ENCODE results near the gene INTS6L.

Gene INTS6L

GRCh38 chrX:135509885-135510284, 10.6 kb upstream of the INTS6L start:
- Histone ChIP-seq H3K9ac (ENCODE audit: low read length) (no peak overlapping the region), H3K9me3 (ENCODE audit: control insufficient read depth, low read length) (no peaks in the 10 kb centered on the region), H3K4me1 (ENCODE audit: control insufficient read depth, insufficient read depth, low read length) (no peaks in the 10 kb centered on the region), H3K27me3 (ENCODE audit: control insufficient read depth, insufficient read depth, low read length) (no peaks in the 10 kb centered on the region), H3K4me3 (ENCODE audit: low read length) (no peak overlapping the region), H3K36me3 (ENCODE audit: control insufficient read depth, insufficient read depth, low read length) (no peaks in the 10 kb centered on the region)

DNA sequence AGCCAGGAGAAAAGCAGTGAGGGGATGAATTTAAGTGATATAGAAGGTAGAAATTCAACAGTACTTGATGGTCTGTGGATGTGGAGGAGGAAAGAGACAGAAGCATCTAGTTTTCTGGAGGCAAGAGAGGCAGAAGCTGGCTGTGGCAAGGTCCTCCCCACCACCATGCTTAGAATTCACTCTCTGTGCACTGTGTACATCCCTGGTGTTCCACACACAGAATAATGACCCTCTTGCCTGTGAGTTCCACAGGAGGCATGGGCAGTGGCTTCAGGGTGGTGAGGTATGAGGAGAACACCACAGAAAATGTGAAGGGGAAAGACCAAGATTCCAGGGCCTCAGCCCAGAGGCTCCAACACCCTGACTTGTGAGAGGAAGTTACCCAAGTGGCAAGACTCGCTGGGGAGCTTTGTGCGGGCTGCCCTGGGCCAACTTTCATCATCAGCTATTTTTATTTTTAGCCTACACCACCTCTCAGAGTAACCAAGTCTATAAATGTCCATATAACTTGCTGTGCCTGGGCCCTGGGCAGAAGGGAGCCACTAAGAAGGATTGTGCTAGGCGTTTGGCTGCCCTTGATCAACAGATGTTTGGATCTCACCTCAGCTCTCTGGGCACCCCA, 7.8 kb upstream of the INTS6L start:
- no peaks in the 10 kb centered on the region for H3K27me3 ChIP-seq (ENCODE audit: control insufficient read depth, insufficient read depth, low read length)
- H3K36me3 ChIP-seq (ENCODE audit: control insufficient read depth, insufficient read depth, low read length): no peaks in the 10 kb centered on the region
- H3K4me3 ChIP-seq (ENCODE audit: low read length): no peak overlapping the region
- H3K9ac ChIP-seq (ENCODE audit: low read length): no peak overlapping the region
- no peaks in the 10 kb centered on the region for H3K9me3 ChIP-seq (ENCODE audit: control insufficient read depth, low read length)
- no peaks in the 10 kb centered on the region for H3K4me1 ChIP-seq (ENCODE audit: control insufficient read depth, insufficient read depth, low read length)

GRCh38 chrX:135513130-135513515, 7.3 kb upstream of the INTS6L start:
- H3K36me3 ChIP-seq (ENCODE audit: control insufficient read depth, insufficient read depth, low read length): no peaks in the 10 kb centered on the region
- no peaks in the 10 kb centered on the region for H3K9me3 ChIP-seq (ENCODE audit: control insufficient read depth, low read length)
- H3K27me3 ChIP-seq (ENCODE audit: control insufficient read depth, insufficient read depth, low read length): no peaks in the 10 kb centered on the region
- H3K4me1 ChIP-seq (ENCODE audit: control insufficient read depth, insufficient read depth, low read length): no peaks in the 10 kb centered on the region
- H3K4me3 ChIP-seq (ENCODE audit: low read length): no peak overlapping the region
- H3K9ac ChIP-seq (ENCODE audit: low read length): no peak overlapping the region

- H3K4me3 ChIP-seq (ENCODE audit: low read length): no peak overlapping the region
- no peaks in the 10 kb centered on the region for H3K4me1 ChIP-seq (ENCODE audit: control insufficient read depth, insufficient read depth, low read length)
- H3K36me3 ChIP-seq (ENCODE audit: control insufficient read depth, insufficient read depth, low read length): no peaks in the 10 kb centered on the region
- no peaks in the 10 kb centered on the region for H3K9me3 ChIP-seq (ENCODE audit: control insufficient read depth, low read length)
- no peaks in the 10 kb centered on the region for H3K27me3 ChIP-seq (ENCODE audit: control insufficient read depth, insufficient read depth, low read length)
- H3K9ac ChIP-seq (ENCODE audit: low read length): no peak overlapping the region
These were observed 4.1 kb upstream of the INTS6L start for GRCh38 chrX:135516376-135516775.

- H3K27me3 ChIP-seq (ENCODE audit: control insufficient read depth, insufficient read depth, low read length): no peaks in the 10 kb centered on the region
- H3K4me3 ChIP-seq (ENCODE audit: low read length): no peak overlapping the region
- H3K36me3 ChIP-seq (ENCODE audit: control insufficient read depth, insufficient read depth, low read length): no peaks in the 10 kb centered on the region
- H3K4me1 ChIP-seq (ENCODE audit: control insufficient read depth, insufficient read depth, low read length): no peaks in the 10 kb centered on the region
- H3K9me3 ChIP-seq (ENCODE audit: control insufficient read depth, low read length): no peaks in the 10 kb centered on the region
- H3K9ac ChIP-seq (ENCODE audit: low read length): no peak overlapping the region
These were observed 2.3 kb upstream of the INTS6L start for GRCh38 chrX:135518161-135518560.

- H3K9ac ChIP-seq (ENCODE audit: low read length): peak overlapping the region; percentile 78
These were observed 373 bp upstream of the INTS6L start for GRCh38 chrX:135520022-135520552.

DNA sequence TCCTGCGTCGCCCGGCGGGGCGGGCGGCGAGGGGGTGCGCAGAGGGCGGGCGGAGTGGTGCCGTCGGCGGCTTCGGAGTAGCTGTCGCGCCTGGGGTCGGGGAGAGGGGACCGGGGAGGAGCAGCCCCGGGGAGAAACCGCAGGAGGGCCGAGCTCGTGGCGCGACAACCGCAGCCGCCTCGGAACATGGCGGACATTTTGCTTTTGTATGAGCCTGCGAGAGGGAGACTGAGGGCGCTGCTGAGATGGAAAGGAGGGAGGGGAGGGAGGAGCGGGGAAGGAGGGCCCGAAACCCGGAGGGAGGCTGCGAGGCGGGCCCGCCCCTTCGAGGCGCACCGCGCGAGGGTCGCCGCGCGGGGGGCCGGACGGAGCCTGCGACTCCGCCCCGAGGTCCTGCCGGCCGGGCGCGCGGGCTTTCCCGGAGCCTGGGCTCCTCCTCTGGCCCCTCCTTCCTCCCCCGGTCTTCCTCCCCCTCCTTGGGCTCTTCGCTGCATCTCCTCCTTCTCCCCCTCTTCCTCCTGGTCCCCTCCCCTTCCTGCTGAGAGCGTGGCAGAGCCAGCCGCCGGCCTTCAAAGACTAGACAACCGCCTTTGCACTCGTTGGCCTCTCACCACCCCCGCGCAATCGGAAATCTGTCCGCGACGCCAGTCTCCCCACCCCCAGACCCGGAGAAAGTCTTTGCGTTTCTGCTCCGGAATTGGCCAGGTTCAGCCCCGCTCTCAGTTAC, 1.1 kb downstream of the INTS6L start:
- no peaks in the 10 kb centered on the region for H3K9me3 ChIP-seq (ENCODE audit: control insufficient read depth, low read length)
- no peaks in the 10 kb centered on the region for H3K36me3 ChIP-seq (ENCODE audit: control insufficient read depth, insufficient read depth, low read length)
- H3K4me3 ChIP-seq (ENCODE audit: low read length): peak overlapping the region; percentile 67
- H3K9ac ChIP-seq (ENCODE audit: low read length): peak overlapping the region; percentile 80
- no peaks in the 10 kb centered on the region for H3K27me3 ChIP-seq (ENCODE audit: control insufficient read depth, insufficient read depth, low read length)
- H3K4me1 ChIP-seq (ENCODE audit: control insufficient read depth, insufficient read depth, low read length): no peaks in the 10 kb centered on the region

More at GRCh38 chrX:135520022-135520552, 373 bp upstream of the INTS6L start:
- Histone ChIP-seq H3K27me3 (ENCODE audit: control insufficient read depth, insufficient read depth, low read length) (no peaks in the 10 kb centered on the region), H3K36me3 (ENCODE audit: control insufficient read depth, insufficient read depth, low read length) (no peaks in the 10 kb centered on the region), H3K9me3 (ENCODE audit: control insufficient read depth, low read length) (no peaks in the 10 kb centered on the region), H3K4me1 (ENCODE audit: control insufficient read depth, insufficient read depth, low read length) (no peaks in the 10 kb centered on the region), H3K4me3 (ENCODE audit: low read length) (peak overlapping the region; percentile 8)

GRCh38 chrX:135522132-135522530, 1.7 kb downstream of the INTS6L start:
- peak overlapping the region; percentile 67 for H3K4me3 ChIP-seq (ENCODE audit: low read length)
- no peaks in the 10 kb centered on the region for H3K9me3 ChIP-seq (ENCODE audit: control insufficient read depth, low read length)

DNA sequence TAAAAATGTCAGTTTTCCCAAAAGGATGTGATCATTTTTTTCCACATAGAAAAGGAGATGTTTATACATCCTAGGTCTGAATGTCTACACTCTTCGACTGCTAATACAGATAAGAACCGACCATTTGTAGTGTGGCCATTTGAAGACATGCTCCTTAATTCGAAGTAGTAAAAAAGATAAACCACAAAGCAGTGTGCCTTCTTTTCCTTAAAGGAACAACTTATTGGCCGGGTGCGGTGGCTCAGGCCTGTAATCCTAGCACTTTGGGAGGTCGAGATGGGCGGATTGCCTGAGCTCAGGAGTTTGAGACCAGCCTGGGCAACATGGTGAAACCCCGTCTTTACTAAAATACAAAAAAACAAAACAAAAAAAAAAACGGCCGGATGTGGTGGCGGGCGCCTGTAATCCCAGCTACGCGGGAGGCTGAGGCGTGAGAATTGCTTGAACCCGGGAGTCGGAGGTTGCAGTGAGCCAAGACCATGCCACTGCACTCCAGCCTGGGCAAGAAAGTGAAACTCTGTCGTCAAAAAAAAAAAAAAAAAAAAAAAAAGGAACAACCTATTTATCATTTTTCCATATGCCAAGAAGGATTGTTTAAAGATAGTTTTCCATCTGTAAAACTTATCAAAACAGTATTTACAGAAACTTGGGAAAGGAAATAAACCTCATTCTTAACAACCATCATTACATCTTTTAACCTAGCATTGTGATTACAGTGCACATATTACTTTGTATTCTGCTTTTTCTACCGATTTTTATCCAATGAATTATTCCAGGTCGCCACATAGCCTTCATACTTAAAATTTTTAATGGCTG, 2.6 kb downstream of the INTS6L start:
- H3K36me3 ChIP-seq (ENCODE audit: control insufficient read depth, insufficient read depth, low read length): no peaks in the 10 kb centered on the region
- H3K9ac ChIP-seq (ENCODE audit: low read length): no peak overlapping the region
- H3K4me1 ChIP-seq (ENCODE audit: control insufficient read depth, insufficient read depth, low read length): no peaks in the 10 kb centered on the region
- H3K9me3 ChIP-seq (ENCODE audit: control insufficient read depth, low read length): no peaks in the 10 kb centered on the region
- no peak overlapping the region for H3K4me3 ChIP-seq (ENCODE audit: low read length)
- no peaks in the 10 kb centered on the region for H3K27me3 ChIP-seq (ENCODE audit: control insufficient read depth, insufficient read depth, low read length)

More at GRCh38 chrX:135522132-135522530, 1.7 kb downstream of the INTS6L start:
- Histone ChIP-seq H3K4me1 (ENCODE audit: control insufficient read depth, insufficient read depth, low read length) (no peaks in the 10 kb centered on the region), H3K36me3 (ENCODE audit: control insufficient read depth, insufficient read depth, low read length) (no peaks in the 10 kb centered on the region), H3K27me3 (ENCODE audit: control insufficient read depth, insufficient read depth, low read length) (no peaks in the 10 kb centered on the region), H3K9ac (ENCODE audit: low read length) (peak overlapping the region; percentile 80)

GRCh38 chrX:135528254-135528653, 7.8 kb downstream of the INTS6L start:
- H3K9ac ChIP-seq (ENCODE audit: low read length): no peak overlapping the region
- no peaks in the 10 kb centered on the region for H3K4me1 ChIP-seq (ENCODE audit: control insufficient read depth, insufficient read depth, low read length)
- no peak overlapping the region for H3K4me3 ChIP-seq (ENCODE audit: low read length)
- H3K27me3 ChIP-seq (ENCODE audit: control insufficient read depth, insufficient read depth, low read length): no peaks in the 10 kb centered on the region
- no peaks in the 10 kb centered on the region for H3K36me3 ChIP-seq (ENCODE audit: control insufficient read depth, insufficient read depth, low read length)
- no peaks in the 10 kb centered on the region for H3K9me3 ChIP-seq (ENCODE audit: control insufficient read depth, low read length)

DNA sequence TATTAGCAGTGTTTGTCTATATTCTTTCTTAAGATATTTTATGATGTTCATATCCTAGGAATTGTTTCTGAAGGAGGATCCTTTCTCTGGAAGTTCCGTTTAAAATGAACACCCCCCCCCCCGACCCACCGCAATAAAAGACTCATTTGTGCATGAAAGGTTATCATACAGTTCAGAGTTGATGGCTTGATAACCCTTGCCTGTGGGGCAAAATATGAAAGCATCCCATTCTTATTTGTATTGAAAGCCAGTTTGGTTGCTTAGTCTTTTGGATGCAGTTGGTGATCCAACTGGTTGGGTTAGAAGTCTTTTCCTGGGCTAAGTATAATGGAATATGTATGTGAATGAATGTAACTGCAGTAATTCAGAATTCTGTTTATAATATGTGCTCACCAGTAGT, 8.3 kb downstream of the INTS6L start:
- Histone ChIP-seq H3K4me1 (ENCODE audit: control insufficient read depth, insufficient read depth, low read length) (no peaks in the 10 kb centered on the region), H3K9ac (ENCODE audit: low read length) (no peak overlapping the region), H3K27me3 (ENCODE audit: control insufficient read depth, insufficient read depth, low read length) (no peaks in the 10 kb centered on the region), H3K9me3 (ENCODE audit: control insufficient read depth, low read length) (no peaks in the 10 kb centered on the region), H3K4me3 (ENCODE audit: low read length) (no peak overlapping the region), H3K36me3 (ENCODE audit: control insufficient read depth, insufficient read depth, low read length) (no peaks in the 10 kb centered on the region)

DNA sequence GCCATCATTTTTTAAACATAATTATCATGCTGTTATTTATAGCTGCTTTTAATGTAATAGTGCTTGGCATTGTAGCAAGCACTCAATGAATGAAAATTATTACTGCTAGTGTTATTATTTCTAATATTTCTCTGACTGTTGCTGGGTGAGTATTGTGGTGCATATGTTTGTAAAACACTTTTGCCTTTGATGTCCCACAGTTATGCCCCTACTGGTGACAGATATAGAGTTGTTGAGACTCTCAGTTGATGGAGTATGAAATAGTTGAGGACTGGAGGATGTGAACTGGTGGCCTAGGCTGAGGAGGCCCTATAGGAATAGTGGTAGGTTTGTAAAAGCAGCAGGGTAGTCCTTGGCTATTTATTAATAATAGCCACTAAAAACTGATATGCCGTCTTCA, 9.6 kb downstream of the INTS6L start:
- no peaks in the 10 kb centered on the region for H3K4me1 ChIP-seq (ENCODE audit: control insufficient read depth, insufficient read depth, low read length)
- H3K27me3 ChIP-seq (ENCODE audit: control insufficient read depth, insufficient read depth, low read length): no peaks in the 10 kb centered on the region
- H3K4me3 ChIP-seq (ENCODE audit: low read length): no peak overlapping the region
- no peaks in the 10 kb centered on the region for H3K9me3 ChIP-seq (ENCODE audit: control insufficient read depth, low read length)
- no peaks in the 10 kb centered on the region for H3K36me3 ChIP-seq (ENCODE audit: control insufficient read depth, insufficient read depth, low read length)
- H3K9ac ChIP-seq (ENCODE audit: low read length): no peak overlapping the region
